Regular cardiac myocyte (primary cell): ENCODE measurements around the gene CYP4F22. TPM values are rescaled to one million over a fixed set of nuclear protein-coding genes. Genes with fewer than 3 reads are reported as not detected.

ENCODE experiments used
- total RNA-seq: library from RNA; depleted of rRNA; stranded (reverse); fragments of >200 nt; gene quantifications from 2 replicates; pipeline ENCODE4 v1.2.3, GENCODE V29; 2014

CYP4F22 gene
- total RNA-seq: not detected in 2 replicates

DNA sequence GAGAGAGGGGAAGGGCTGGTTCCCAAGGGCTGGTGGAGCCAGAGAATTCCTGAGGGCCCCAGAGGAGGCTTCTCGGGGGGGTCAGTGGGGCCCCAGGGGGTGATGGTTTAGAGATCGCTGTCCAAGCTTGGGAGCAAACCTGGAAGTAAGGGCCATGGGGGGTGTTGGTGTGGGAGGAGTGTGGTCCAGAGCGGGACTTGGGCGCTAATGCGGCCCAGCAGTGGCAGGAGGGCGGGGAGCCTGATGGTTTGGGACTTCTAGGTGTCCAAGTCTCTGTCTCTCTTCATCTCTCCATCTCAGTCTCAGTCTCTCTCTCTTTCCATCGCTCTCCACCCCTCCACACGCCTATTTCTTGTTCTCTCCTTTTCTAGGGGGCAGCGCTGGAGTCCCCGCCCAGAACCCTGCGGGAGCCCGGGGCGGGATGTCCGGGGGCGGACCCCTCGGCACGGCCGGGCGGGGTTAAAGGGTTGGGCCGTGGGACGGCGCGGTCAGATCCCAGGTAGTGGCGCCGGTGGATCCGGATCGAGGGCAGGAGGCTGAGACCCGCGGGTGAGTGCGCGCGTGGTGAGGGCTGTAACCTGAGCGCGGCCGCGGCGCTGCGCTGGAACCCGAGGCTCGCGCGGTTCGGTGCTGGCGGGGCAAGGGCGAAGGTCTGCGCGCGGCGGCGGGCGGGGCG is at the start of gene CYP4F22:
Gene CYP4F22, plus strand, starts transcription at position 491 of the 676 bp plus-strand sequence. CDS start 16,812 bp downstream, outside the sequence.

DNA sequence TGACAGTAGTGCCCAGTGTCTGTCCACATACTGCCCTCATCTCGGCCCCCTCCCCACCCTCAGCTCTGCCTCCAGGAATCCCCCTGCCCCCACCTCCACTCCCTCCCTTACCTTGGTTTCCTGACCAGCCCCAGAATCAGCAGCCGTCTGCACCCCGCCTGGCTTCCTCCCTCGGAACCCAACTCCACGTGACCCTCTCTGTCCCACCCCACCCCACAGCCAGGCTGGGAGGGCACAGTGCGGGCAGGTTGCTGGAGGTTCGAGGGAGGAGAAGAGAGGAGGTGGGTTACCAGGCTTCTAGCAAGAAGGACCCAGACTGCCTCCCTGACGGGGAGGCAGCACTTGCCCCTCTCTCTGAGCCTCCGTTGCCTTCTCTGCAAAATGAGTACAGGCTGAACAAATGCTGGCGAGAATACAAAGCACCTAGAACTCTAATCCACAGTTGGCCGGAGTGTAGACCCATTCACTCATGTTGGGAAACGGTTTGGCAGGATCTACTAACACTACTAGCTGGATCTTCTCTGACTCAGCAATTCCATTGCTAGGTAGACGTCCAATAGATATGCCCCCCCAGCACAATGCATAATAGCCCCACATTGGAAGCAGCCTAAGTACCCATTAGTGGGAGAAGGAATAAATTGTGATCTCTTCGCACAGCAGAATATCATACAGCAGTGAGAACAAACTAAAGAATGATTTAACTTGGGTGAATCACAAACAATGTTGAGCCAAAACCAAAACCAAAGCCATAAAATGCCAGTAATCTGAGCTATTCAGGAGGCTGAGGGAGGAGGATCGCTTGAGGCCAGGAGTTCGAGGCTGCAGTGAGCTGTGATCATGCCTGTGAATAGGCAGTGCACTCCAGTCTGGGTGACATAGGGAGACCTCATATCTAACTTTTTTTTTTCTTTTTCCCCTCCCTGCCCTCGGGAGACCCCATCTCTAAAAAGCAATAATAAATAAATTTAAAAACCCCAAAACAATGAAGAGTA is 43.6 kb upstream of the CYP4F22 start, which contains the start of gene RASAL3:
Gene RASAL3, minus strand, starts transcription at position 151 of the 992 bp plus-strand sequence. CDS start 186 bp downstream, outside the sequence.

DNA sequence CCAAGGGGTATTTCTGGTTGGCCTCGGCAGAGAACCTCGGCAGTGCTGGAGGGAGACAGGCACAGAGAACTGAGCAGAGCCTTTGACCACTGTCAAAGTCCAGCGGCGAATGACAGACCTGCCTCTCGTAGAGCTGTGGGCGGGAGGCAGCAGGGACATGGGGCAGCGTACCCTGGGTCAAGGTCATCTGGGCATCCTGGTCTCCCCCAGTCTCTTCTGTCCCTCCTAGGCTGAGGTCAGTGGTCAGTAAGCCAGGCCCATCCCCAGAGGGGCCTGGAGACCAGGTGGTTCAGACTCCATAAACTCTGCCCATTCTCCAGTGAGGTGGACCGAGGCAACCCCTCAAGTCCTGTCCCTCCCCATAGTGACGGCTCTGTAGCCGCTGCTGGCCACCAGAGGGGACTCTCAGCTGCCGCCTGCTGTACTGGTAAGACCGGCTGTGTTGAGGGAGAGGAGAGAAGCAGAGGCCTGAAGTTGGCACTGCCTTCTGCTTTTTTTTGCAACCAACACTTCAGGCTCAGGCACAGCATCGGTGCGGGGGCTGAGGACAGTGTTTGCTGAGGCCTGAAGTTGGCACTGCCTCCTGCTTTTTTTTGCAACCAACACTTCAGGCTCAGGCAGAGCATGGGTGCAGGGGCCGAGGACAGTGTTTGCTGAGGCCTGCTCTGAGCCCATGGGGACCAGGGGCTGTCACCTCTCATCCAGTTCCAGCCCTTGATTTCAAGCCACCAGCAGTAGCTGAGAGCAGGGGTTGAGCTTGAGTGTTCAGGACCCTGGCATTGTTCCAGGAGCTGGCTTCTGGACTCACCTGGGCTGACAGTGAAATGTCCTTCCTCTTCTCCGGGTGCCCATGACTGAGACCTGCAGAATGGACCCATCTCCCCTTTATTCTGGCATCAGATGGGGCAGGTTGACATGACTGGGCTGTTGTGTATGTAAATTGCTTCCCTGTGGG is 28.7 kb upstream of the CYP4F22 start, which contains the start of gene PGLYRP2:
Gene PGLYRP2, minus strand, starts transcription at position 111 of the 955 bp plus-strand sequence. CDS start 130 bp downstream, outside the sequence.

Other genes starting within 250 kb of the CYP4F22 start
- 9.9 and 10.4 TPM in 2 replicates for gene BRD4, start 176.0 kb upstream of the CYP4F22 start, total RNA-seq
- gene AKAP8, start 128.7 kb upstream of the CYP4F22 start, total RNA-seq: 10.1 and 18.0 TPM in 2 replicates
- gene AKAP8L, start 89.5 kb upstream of the CYP4F22 start, total RNA-seq: 47.4 and 57.2 TPM in 2 replicates
- gene WIZ, start 58.6 kb upstream of the CYP4F22 start, total RNA-seq: 5.9 and 6.3 TPM in 2 replicates
- under 0.01 TPM in 2 replicates for gene RASAL3, start 44.0 kb upstream of the CYP4F22 start, total RNA-seq
- gene PGLYRP2, start 29.0 kb upstream of the CYP4F22 start, total RNA-seq: not detected in 2 replicates
- gene CYP4F8, start 106.7 kb downstream of the CYP4F22 start, total RNA-seq: not detected in 2 replicates
- gene CYP4F3, start 132.4 kb downstream of the CYP4F22 start, total RNA-seq: not detected in 2 replicates
- gene CYP4F12, start 164.6 kb downstream of the CYP4F22 start, total RNA-seq: not detected in 2 replicates
- gene OR10H2, start 219.5 kb downstream of the CYP4F22 start, total RNA-seq: not detected in 2 replicates
- gene OR10H3, start 229.5 kb downstream of the CYP4F22 start, total RNA-seq: not detected in 2 replicates